Retinal pigment epithelial cell (primary cell): ENCODE measurements around the gene CENPX.
"Not testable (repeated sequence)": the region's sequence is repeated elsewhere in the genome, so short reads cannot be mapped to it uniquely, and the experiment has no call there.

ENCODE experiments used
- DNase-seq: peaks from one replicate; pipeline ENCODE4 v3.0.0-alpha.2; 2010; ENCODE audit warnings: low read depth
- H3K4me3 ChIP-seq: 2 replicates; pipeline ENCODE4 v1.5.1; 2011; ENCODE audit warnings: mild to moderate bottlenecking, low read length, control low read depth, moderate library complexity
- TF ChIP-seq, protein P1 (sequence below): conservative IDR thresholded peaks from 2 replicates; pipeline ENCODE4 v1.5.1; 2011; ENCODE audit warnings: low read depth, low read length, control low read depth, inconsistent platforms

The CENPX gene

GRCh38 chr17:82043507-82043906, 20.8 kb upstream of the CENPX start:
- no peak for DNase-seq
- TF ChIP-seq, protein P1, sequence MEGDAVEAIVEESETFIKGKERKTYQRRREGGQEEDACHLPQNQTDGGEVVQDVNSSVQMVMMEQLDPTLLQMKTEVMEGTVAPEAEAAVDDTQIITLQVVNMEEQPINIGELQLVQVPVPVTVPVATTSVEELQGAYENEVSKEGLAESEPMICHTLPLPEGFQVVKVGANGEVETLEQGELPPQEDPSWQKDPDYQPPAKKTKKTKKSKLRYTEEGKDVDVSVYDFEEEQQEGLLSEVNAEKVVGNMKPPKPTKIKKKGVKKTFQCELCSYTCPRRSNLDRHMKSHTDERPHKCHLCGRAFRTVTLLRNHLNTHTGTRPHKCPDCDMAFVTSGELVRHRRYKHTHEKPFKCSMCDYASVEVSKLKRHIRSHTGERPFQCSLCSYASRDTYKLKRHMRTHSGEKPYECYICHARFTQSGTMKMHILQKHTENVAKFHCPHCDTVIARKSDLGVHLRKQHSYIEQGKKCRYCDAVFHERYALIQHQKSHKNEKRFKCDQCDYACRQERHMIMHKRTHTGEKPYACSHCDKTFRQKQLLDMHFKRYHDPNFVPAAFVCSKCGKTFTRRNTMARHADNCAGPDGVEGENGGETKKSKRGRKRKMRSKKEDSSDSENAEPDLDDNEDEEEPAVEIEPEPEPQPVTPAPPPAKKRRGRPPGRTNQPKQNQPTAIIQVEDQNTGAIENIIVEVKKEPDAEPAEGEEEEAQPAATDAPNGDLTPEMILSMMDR, result no peak
- H3K4me3 ChIP-seq, result no peak overlapping the region

- H3K4me3 ChIP-seq, result no peak overlapping the region
- DNase-seq, result no peak
Measured at GRCh38 chr17:82042649-82043048, 20.0 kb upstream of the CENPX start.

GRCh38 chr17:82041144-82041814, 18.6 kb upstream of the CENPX start:
- TF ChIP-seq, protein P1, result no peak
- DNase-seq, result no peak

More at GRCh38 chr17:82042649-82043048, 20.0 kb upstream of the CENPX start:
- TF ChIP-seq, protein P1, result no peak

GRCh38 chr17:82039695-82040299, 17.1 kb upstream of the CENPX start:
- no peak for DNase-seq

More at GRCh38 chr17:82041144-82041814, 18.6 kb upstream of the CENPX start:
- no peak overlapping the region for H3K4me3 ChIP-seq

DNA sequence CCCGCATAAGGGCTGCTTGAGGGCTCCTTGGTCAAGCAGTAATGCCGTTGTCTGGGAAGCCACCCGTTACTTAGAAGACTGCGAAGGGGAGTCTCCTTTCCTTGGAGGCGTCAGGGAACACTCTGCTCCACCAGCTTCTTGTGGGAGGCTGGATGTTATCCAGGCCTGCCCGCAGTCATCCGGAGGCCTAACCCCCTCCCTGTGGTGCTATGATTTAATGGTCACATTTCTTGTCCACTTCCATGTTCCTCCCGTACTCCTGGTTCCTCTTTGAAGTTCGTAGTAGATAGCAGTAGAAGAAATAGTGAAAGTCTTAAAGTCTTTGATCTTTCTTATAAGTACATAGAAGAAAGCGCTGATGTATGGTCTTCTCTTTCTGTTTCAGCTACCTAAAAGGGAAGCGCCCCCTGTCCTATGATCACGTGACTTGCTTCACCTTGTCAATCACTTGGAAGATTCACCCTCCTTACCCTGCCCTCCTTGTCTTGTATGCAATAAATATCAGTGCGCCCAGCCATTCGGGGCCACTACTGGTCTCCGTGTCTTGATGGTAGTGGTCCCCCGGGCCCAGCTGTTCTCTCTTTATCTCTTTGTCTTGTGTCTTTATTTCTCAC, 16.2 kb upstream of the CENPX start:
- not testable (repeated sequence) for H3K4me3 ChIP-seq, DNase-seq

More at GRCh38 chr17:82039695-82040299, 17.1 kb upstream of the CENPX start:
- no peak overlapping the region for H3K4me3 ChIP-seq
- TF ChIP-seq, protein P1, result no peak

GRCh38 chr17:82037889-82038195, 15.2 kb upstream of the CENPX start:
- TF ChIP-seq, protein P1, result no peak
- no peak for DNase-seq
- peak overlapping the region; percentile 25 for H3K4me3 ChIP-seq

- TF ChIP-seq, protein P1, result peak; percentile 62
- H3K4me3 ChIP-seq, result peak within 1 kb of the TSS; percentile 64
- DNase-seq, result peak; percentile 80
Measured at GRCh38 chr17:82037092-82037888, 14.6 kb upstream of the CENPX start, which contains the start of gene DCXR. Gene DCXR, minus strand, starts transcription at chr17:82037697. Its CDS starts 15 bp downstream, at chr17:82037682.
